GM04504 (cell line): ENCODE results near the gene TRIO.
"Not testable (repeated sequence)": the region's sequence is repeated elsewhere in the genome, so short reads cannot be mapped to it uniquely, and the experiment has no call there.

ENCODE experiments used
- DNase-seq: peaks from one replicate; pipeline ENCODE4 v3.0.0-alpha.2; 2012; ENCODE audit warnings: low read depth

The TRIO gene

GRCh38 chr5:14186059-14186830 lies 43.1 kb downstream of the TRIO start:
- DNase-seq, result no peak

- no peak for DNase-seq
These were observed 44.0 kb downstream of the TRIO start for GRCh38 chr5:14187157-14187556.

DNA sequence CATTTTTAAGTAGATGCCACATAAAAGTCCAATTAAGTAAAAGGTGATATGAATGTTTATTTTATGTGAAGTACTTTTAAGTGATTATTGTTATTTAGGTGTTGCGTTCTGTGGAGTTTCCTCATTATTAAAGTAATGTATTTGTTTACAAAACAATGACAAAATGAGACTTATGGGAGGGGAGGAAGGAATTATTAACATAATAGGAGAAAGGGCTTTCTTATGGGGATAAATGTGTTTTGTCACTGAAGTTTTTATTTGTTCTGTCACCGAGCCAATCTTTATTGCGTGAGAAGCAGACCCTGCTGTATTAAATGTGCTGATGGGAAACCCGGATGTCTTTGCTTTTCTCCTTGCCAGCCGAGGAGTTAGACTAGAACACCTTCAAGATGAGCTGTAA lies 44.5 kb downstream of the TRIO start:
- no peak for DNase-seq

DNA sequence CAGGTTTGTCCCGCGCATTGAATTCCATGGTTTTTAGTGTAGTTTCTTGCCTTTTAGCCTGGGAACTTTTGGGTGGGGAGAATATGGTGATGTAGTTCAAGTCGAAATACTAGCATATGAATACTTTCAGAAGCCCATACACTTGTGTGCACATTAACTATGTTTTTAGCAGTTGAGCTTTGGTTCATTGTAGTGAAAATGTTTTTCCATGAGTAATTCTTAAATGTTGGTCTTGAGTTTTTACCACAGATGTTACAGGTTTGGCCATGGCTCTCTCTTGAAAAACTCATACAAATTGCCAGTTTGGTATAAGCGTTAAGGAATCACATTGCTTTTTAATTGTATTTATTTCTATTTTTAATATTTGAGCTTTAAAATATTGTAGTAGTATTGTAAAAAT lies 45.6 kb downstream of the TRIO start:
- DNase-seq, result no peak

DNA sequence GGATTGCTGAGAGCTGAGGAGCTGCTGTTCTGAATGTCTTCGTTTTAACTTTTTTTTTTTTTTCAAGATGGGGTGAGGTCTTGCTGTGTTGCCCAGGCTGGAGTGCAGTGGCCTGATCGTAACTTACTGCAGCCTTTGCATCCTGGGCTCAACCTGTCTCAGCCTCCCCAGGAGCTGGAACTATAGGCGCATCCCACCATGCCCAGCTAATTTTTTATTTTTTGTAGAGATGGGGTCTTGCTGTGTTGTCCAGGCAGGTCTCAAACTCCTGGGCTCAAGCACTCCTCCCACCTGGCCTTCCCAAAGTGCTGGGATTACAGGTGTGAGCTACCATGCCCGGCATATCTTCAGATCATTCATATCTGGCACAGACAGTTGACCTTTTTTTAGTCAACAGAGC lies 46.5 kb downstream of the TRIO start:
- DNase-seq, result no peak

DNA sequence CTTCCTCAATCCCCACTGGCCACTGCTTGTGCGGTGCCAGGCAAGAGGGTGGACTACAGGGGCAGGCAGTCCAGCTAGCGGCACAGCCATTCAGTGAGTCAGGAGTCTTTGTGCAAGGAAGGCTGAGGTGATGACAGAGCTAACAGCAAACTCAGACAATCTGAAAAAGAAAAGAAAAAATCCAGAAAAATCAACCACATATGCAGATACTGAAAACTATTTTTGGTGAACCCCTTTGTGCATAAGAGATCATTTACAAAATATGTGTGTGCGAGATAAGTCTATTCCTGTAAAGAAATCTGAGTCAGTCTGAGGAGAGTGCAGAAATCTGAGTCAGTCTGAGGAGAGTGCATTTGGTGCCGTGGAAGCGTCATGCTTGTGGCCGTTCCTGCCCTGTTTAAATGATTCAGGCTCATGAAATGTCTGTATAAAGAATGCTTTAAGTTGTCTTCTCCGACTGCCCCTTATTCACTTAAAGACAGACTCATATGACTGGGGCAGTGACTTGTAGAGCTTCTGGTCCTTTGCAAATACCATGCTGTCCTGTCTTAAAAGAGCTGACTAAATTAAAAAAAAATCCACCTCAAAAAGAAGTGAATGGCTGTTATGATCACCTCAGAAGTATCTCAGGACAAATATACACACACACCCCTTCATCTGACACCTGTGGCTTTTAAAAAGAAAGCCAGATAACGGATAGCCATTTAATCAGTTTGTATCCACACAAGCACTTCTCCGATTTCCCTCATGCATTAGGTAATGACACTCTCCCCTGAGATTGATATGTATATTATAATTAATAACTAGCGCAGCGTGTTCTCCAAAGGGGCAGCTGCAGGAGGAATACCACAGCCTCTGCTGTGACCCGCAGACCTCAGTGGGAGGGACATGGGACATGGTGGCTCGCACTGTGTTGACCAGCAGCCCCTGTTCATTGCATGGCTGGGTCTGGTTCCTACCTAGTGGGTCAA lies 47.3 kb downstream of the TRIO start:
- peak; percentile 91 for DNase-seq

GRCh38 chr5:14191325-14191724 lies 48.2 kb downstream of the TRIO start:
- DNase-seq, result no peak

- DNase-seq, result no peak
These were observed 50.4 kb downstream of the TRIO start for GRCh38 chr5:14193496-14193895.

GRCh38 chr5:14195588-14195987 lies 52.4 kb downstream of the TRIO start:
- DNase-seq, result no peak

DNA sequence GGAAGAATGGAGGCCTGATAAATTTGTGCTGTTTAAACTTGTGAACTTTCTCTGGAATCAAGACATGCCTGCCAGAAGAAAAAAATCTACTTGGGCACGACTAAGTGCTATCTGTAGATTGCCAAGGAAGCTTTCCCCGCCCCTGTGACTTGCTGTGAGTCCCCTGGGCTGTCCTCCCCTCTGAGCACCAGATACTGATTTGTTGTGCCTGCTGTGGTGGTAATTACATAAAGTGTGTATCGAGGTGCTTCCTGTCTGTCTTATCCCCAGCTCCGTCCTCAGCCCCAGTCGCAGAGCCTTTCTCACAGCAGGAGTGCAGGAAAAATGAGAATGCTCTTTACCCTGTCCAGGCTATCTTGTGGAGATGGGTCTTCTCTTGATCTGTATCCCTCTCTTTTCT lies 53.9 kb downstream of the TRIO start:
- no peak for DNase-seq

- DNase-seq, result no peak
These were observed 56.8 kb downstream of the TRIO start for GRCh38 chr5:14199902-14200301.

- DNase-seq, result no peak
These were observed 57.3 kb downstream of the TRIO start for GRCh38 chr5:14200312-14200990.

- DNase-seq, result no peak
These were observed 58.3 kb downstream of the TRIO start for GRCh38 chr5:14201325-14202045.

DNA sequence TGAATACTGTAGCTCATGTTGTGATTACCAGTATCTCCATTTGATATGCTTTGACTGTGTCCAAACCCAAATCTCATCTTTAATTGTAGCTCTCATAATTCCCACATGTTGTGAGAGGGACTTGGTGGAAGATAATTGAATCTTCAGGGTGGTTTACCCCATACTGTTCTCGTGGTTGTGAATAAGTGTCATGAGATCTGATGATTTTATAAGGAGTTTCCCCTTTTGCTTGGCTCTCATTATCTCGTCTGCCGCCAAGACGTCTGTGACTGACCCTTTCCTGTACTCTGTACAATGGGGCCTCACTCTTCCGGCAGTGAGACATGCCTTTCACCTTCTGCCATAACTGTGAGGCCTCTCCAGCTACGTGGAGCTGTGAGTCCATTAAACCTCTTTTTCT lies 59.3 kb downstream of the TRIO start:
- no peak for DNase-seq

GRCh38 chr5:14204011-14204670 lies 61.0 kb downstream of the TRIO start:
- no peak for DNase-seq

DNA sequence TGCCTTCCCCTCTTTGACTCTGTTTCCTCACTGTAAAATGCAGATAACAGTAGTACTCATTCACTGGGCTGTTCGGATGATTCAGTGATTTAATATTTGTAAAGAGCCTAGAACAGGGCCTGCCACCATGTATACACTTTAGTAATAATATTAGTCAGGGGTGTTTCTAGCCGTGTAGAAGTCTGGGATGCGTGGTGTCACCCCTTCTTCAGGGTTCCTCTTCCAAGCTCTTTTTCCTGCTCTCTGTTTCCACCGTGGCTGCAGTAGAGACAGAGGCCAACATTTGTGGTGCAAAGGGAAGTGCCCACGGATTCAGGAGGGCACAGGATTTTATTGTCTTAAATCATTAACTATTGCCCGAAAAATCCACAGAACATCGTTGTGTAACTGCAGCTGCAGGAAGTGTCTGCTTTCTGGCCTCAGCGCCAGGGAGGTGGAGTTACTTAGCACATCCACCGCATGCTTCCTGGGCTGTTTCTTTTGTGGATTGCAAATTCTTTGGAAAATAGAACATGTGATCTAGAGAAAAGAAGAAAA lies 61.7 kb downstream of the TRIO start:
- DNase-seq, result no peak

DNA sequence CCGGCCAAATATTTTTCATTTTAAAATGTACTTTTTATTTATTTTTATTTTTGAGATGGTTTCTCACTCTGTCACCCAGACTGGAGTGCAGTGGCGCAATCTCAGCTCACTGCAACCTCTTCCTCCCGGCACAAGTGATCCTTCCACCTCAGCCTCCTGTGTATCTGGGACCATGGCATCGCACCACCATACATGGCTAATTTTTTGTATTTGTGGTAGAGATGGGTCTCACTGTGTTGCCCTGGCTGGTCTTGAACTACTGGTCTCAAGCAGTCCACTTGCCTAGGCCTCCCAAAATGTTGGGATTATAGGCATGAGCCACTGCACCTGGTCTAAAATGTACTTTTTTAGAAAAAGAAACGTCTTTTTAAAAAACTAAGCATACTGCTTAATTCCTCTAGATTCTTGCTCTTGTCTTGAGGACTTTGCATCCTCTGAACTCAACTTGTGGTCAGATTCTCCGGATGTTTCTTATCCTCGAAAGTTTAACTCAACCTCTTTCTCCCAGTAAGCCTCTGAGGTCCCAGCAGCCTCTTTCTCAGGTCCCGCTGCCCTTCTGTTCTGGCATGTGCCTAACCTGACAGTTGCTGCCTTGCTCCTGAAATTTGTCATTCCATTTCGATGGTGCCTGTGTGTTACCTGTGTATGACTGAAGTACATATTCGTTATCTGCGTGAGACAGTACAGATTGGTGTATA lies 63.0 kb downstream of the TRIO start:
- no peak for DNase-seq

GRCh38 chr5:14207428-14207827 lies 64.3 kb downstream of the TRIO start:
- DNase-seq, result not testable (repeated sequence)

DNA sequence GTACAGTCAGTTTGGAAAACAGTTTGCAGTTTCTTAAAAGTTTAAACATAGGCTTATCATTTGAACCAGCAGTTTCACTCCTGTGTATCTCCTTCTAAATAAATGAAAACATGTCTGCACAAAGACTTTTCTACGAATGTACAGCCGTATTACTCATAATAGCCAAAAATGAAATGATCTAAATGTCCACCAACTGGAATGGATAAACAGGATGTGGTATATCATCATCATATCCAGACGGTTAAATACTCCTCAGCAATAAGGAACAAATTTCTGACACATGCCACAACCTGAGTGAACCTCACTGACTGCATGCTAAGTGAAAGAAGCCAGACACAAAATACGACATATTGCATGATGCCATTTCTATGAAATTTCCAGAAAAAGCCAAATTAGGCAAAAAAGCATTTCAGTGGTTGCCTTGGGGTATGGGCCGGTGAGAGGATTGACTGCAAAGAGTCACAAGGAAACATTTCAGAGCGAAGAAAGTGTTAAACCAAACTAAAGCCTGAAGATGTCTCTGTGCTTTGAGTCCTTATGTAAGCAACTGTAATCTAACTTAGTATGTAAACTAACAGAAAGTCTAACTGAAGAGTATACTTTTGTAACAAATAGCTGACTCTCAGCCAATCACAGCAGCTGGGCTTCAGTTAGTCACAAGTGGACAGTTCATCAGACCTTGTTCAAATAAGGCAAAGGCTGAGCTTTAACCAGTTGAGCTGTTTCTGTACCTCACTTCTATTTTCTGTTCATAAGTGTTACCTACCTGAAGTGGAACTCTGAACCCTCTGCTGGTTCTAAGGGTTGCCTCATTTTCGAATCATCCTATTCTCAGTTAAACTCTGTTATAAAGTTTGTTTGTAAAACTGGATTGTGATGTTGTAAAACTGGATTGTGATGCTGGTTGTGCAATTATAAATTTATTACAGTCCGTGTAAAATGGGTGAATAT lies 65.2 kb downstream of the TRIO start:
- DNase-seq, result peak; percentile 56
